ENCODE measurements around the gene HMGB2. TPM values are rescaled to one million over a fixed set of nuclear protein-coding genes. Genes with fewer than 3 reads are reported as not detected.

HMGB2 gene
- total RNA-seq, result 10 to 100 TPM; 33.0 to 42.5 TPM
- polyA plus RNA-seq, result 10 to 100 TPM; 70.5 to 81.7 TPM
- long read RNA-seq, donor 1, transcript HMGB2-201 (5 exons, 1,889 nt), result major isoform, 5 of 8 reads
- long read RNA-seq, donor 1, partial matches to known transcripts, result 0 of 8 reads
- long read RNA-seq, donor 1, other reads (novel, unspliced or antisense), result 1 of 8 reads
- long read RNA-seq, donor 2, transcript HMGB2-201 (5 exons, 1,889 nt), result major isoform, 8 of 11 reads
- long read RNA-seq, donor 2, partial matches to known transcripts, result 1 of 11 reads
- long read RNA-seq, donor 2, other reads (novel, unspliced or antisense), result 1 of 11 reads

DNA sequence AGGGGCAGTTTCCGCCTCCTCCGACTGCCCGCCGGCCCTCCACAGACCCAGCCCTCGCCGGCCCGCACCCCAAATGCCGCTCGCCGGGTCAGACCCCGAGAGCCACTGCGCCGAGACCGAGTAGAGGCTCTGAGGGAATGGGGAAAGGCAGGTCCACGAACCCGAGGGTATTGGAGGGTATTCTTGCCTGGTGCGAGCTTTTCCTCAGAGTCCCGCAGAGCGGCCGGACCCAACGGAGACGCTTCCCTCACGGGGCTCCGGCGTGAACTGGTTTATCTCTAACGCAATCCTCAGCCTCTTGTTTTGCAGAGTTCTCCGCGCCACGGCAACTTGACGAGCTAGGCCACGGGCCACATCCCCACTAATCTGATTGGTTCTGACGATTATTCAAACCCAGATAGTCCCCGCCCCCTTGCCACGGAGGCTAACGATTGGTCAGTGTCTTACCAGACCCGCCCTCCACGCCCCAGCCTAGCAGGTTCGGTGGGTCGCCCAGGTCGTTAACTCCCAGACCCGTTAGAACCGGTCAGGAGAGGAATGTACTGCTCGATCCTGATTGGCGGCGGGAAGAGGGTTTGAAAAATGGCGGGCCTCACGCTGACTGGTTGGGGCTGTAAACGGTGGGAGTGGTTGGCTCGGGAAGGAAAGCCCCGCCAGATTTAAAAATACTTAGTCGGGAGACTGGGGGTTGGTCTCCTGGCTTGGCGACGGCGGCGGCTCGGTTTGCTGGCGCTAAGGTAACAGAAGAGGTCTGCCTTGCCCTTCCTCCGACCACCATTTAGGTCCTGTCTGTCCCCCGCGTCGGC lies at the start of gene HMGB2:
Gene HMGB2, minus strand, starts transcription at position 274 of the 806 bp plus-strand sequence. CDS start 709 bp downstream, outside the sequence.
- peak; percentile 100 for ATAC-seq (ENCODE audit: low FRiP score)
- H3K4me3 ChIP-seq (ENCODE audit: low read length in 2 of 2), result peak within 1 kb of the TSS; percentile 71 to 99
- intact Hi-C loops (cut with DNase I), result loop anchor here (1.0 to 5.0 kb wide), 4 partner anchors 36 to 68 kb away; partner anchors contain the start of genes SAP30 (in 2 of the 2) and SCRG1 (in 1 of the 2)
- H3K36me3 ChIP-seq (ENCODE audit: control insufficient read depth in 1 of 2, insufficient read depth in 2 of 2, low read length in 1 of 2), result no peaks in the 10 kb centered on the region
- H3K9me3 ChIP-seq (ENCODE audit: control insufficient read depth, low read length), result no peaks in the 10 kb centered on the region
- no peaks in the 10 kb centered on the region for H3K4me1 ChIP-seq (ENCODE audit: control insufficient read depth in 1 of 2, insufficient read depth in 2 of 2, low read length in 2 of 2)
- H3K27ac ChIP-seq (ENCODE audit: low read depth in 1 of 2, low read length in 2 of 2), result peak within 1 kb of the TSS; percentile 89 to 90
- no peaks in the 10 kb centered on the region for H3K27me3 ChIP-seq (ENCODE audit: control insufficient read depth in 1 of 2, insufficient read depth in 2 of 2, low read length in 1 of 2)
- peak; percentile 100 for DNase-seq
- 0 to 1% methylated on average over 61 of the region's 61 CpGs for WGBS, 2 donors

- WGBS, 2 donors, result 92 to 95% methylated on average over 4 of the region's 4 CpGs
- no peak overlapping the region for H3K4me3 ChIP-seq (ENCODE audit: low read length in 2 of 2)
- no peaks in the 10 kb centered on the region for H3K4me1 ChIP-seq (ENCODE audit: control insufficient read depth in 1 of 2, insufficient read depth in 2 of 2, low read length in 2 of 2)
- DNase-seq (no peak), ATAC-seq (ENCODE audit: low FRiP score) (no peak)
- intact Hi-C loops (cut with DNase I), result no loop called here
- no peaks in the 10 kb centered on the region for H3K9me3 ChIP-seq (ENCODE audit: control insufficient read depth, low read length)
- no peak overlapping the region for H3K27ac ChIP-seq (ENCODE audit: low read depth in 1 of 2, low read length in 2 of 2)
- H3K36me3 ChIP-seq (ENCODE audit: control insufficient read depth in 1 of 2, insufficient read depth in 2 of 2, low read length in 1 of 2), result no peaks in the 10 kb centered on the region
- H3K27me3 ChIP-seq (ENCODE audit: control insufficient read depth in 1 of 2, insufficient read depth in 2 of 2, low read length in 1 of 2), result no peaks in the 10 kb centered on the region
Observed at GRCh38 chr4:173382349-173382748, 48.2 kb upstream of the HMGB2 start.

- ATAC-seq (ENCODE audit: low FRiP score), result no peak
- H3K9me3 ChIP-seq (ENCODE audit: control insufficient read depth, low read length), result no peaks in the 10 kb centered on the region
- intact Hi-C loops (cut with DNase I), result no loop called here
Observed at GRCh38 chr4:173381610-173382009, 47.5 kb upstream of the HMGB2 start.

DNA sequence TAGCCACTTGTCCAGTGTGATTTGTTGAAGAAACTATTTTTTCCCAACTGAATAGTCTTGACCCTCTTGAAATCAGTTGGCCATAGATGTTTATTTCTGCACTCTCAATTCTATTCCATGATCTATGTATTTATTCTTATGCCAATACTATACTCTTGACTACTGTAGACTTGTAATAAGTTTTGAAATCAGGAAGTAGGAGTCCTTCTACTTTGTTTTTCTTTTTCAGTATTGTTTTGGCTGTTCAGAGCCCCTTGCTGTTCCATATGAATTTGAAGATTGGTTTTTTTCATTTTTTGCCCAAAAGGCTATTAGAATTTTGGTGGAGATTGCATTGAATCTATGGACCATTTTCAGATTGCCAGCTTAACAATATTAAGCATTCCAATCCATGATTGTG lies 46.8 kb upstream of the HMGB2 start:
- Histone ChIP-seq H3K27me3 (ENCODE audit: control insufficient read depth in 1 of 2, insufficient read depth in 2 of 2, low read length in 1 of 2) (no peaks in the 10 kb centered on the region), H3K4me1 (ENCODE audit: control insufficient read depth in 1 of 2, insufficient read depth in 2 of 2, low read length in 2 of 2) (no peaks in the 10 kb centered on the region), H3K36me3 (ENCODE audit: control insufficient read depth in 1 of 2, insufficient read depth in 2 of 2, low read length in 1 of 2) (no peaks in the 10 kb centered on the region), H3K9me3 (ENCODE audit: control insufficient read depth, low read length) (no peaks in the 10 kb centered on the region), H3K27ac (ENCODE audit: low read depth in 1 of 2, low read length in 2 of 2) (no peak overlapping the region), H3K4me3 (ENCODE audit: low read length in 2 of 2) (no peak overlapping the region)
- no peak for DNase-seq
- intact Hi-C loops (cut with DNase I), result no loop called here
- ATAC-seq (ENCODE audit: low FRiP score), result no peak

More at GRCh38 chr4:173381610-173382009, 47.5 kb upstream of the HMGB2 start:
- Histone ChIP-seq H3K27me3 (ENCODE audit: control insufficient read depth in 1 of 2, insufficient read depth in 2 of 2, low read length in 1 of 2) (no peaks in the 10 kb centered on the region), H3K4me1 (ENCODE audit: control insufficient read depth in 1 of 2, insufficient read depth in 2 of 2, low read length in 2 of 2) (no peaks in the 10 kb centered on the region), H3K27ac (ENCODE audit: low read depth in 1 of 2, low read length in 2 of 2) (no peak overlapping the region), H3K4me3 (ENCODE audit: low read length in 2 of 2) (no peak overlapping the region), H3K36me3 (ENCODE audit: control insufficient read depth in 1 of 2, insufficient read depth in 2 of 2, low read length in 1 of 2) (no peaks in the 10 kb centered on the region)
- 0 to 3% methylated on average over 1 of the region's 1 CpG for WGBS, 2 donors
- DNase-seq, result no peak

DNA sequence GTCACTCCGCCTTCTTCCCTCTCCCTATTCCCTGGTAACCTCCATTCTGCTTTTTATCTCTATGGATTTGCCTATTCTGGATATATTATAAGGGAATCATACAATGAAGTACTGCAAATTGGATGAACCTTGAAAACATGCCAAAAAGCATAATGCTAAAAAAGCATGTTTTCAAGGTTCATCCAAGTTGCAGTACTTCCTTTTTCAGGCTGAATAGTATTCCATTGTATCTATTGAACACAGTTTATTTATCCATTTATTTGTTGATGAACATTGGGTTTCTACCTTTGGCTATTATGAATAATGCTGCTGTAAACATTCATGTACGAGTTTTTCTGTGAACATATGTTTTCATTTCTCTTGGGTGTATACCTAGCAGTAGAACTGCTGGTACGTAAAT lies 45.8 kb upstream of the HMGB2 start:
- Histone ChIP-seq H3K9me3 (ENCODE audit: control insufficient read depth, low read length) (no peaks in the 10 kb centered on the region), H3K4me1 (ENCODE audit: control insufficient read depth in 1 of 2, insufficient read depth in 2 of 2, low read length in 2 of 2) (no peaks in the 10 kb centered on the region), H3K36me3 (ENCODE audit: control insufficient read depth in 1 of 2, insufficient read depth in 2 of 2, low read length in 1 of 2) (no peaks in the 10 kb centered on the region), H3K27me3 (ENCODE audit: control insufficient read depth in 1 of 2, insufficient read depth in 2 of 2, low read length in 1 of 2) (no peaks in the 10 kb centered on the region), H3K27ac (ENCODE audit: low read depth in 1 of 2, low read length in 2 of 2) (no peak overlapping the region), H3K4me3 (ENCODE audit: low read length in 2 of 2) (no peak overlapping the region)
- intact Hi-C loops (cut with DNase I), result loop anchor here in 1 of 2 donors (5.0 kb wide), 1 partner anchor 32 kb away; no protein-coding TSS in a partner anchor
- DNase-seq (no peak), ATAC-seq (ENCODE audit: low FRiP score) (no peak)
- 96 to 97% methylated on average over 3 of the region's 3 CpGs for WGBS, 2 donors

GRCh38 chr4:173374588-173374987 lies 40.4 kb upstream of the HMGB2 start:
- intact Hi-C loops (cut with DNase I), result loop anchor here (5.0 kb wide), 3 partner anchors 42 to 118 kb away; partner anchors contain the start of gene HMGB2 (in 1 of the 2)
- no peaks in the 10 kb centered on the region for H3K36me3 ChIP-seq (ENCODE audit: control insufficient read depth in 1 of 2, insufficient read depth in 2 of 2, low read length in 1 of 2)
- 95 to 96% methylated on average over 2 of the region's 2 CpGs for WGBS, 2 donors
- no peak overlapping the region for H3K27ac ChIP-seq (ENCODE audit: low read depth in 1 of 2, low read length in 2 of 2)
- H3K4me3 ChIP-seq (ENCODE audit: low read length in 2 of 2), result no peak overlapping the region
- no peak for ATAC-seq (ENCODE audit: low FRiP score)
- H3K4me1 ChIP-seq (ENCODE audit: control insufficient read depth in 1 of 2, insufficient read depth in 2 of 2, low read length in 2 of 2), result no peaks in the 10 kb centered on the region
- no peaks in the 10 kb centered on the region for H3K27me3 ChIP-seq (ENCODE audit: control insufficient read depth in 1 of 2, insufficient read depth in 2 of 2, low read length in 1 of 2)
- DNase-seq, result no peak
- no peaks in the 10 kb centered on the region for H3K9me3 ChIP-seq (ENCODE audit: control insufficient read depth, low read length)

DNA sequence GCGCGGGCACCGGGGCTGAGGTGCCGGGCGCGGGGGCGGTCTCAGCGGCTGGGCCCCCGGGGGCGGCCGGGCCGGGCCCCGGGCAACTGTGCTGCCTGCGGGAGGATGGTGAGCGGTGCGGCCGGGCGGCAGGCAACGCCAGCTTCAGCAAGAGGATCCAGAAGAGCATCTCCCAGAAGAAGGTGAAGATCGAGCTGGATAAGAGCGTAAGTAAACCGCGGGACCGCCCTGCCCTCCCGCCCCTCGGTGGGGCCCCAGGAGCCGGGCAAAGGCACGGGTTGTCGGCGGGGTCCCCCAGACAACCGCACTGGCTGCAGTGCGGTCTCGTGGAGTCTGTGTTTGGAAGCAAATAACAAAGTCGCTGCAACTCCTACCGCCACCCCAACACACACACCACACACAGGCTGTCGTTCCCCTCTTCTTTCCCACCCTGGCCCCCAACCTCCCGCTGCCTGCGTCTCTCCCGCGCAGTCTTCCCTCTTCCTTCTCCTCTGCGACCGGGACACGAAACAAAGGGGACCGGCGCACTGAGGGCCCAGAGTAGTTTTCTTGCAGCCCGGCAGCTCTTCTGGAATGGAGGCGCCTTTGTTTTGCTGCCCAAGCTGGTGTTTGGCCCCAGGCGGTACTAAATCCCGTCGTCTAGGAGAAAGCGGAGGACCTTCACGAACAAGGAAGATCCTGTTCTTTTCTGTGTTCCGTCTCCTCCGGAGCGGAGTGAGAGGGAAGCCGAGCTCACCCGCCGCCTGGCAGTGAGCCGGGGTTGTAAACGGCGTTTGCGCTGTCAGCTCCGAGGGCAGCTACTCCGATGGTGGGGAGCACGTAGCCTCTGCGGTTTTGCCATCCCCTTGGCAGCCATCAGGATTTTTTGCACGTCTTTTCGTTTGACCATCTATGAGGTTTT lies 37.4 kb upstream of the HMGB2 start:
- DNase-seq (peak; percentile 88 to 89), ATAC-seq (ENCODE audit: low FRiP score) (peak; percentile 61)
- H3K27ac ChIP-seq (ENCODE audit: low read depth in 1 of 2, low read length in 2 of 2), result peak overlapping the region; percentile 32 to 58
- H3K36me3 ChIP-seq (ENCODE audit: control insufficient read depth in 1 of 2, insufficient read depth in 2 of 2, low read length in 1 of 2), result no peaks in the 10 kb centered on the region
- intact Hi-C loops (cut with DNase I), result loop anchor here (2.0 to 5.0 kb wide), 4 partner anchors 39 to 151 kb away; partner anchors contain the start of gene HMGB2 (in 1 of the 2)
- peak overlapping the region; percentile 45 to 84 for H3K4me3 ChIP-seq (ENCODE audit: low read length in 2 of 2)
- H3K27me3 ChIP-seq (ENCODE audit: control insufficient read depth in 1 of 2, insufficient read depth in 2 of 2, low read length in 1 of 2), result no peaks in the 10 kb centered on the region
- 0% methylated on average over 54 to 68 of the region's 68 CpGs for WGBS, 2 donors
- H3K9me3 ChIP-seq (ENCODE audit: control insufficient read depth, low read length), result no peaks in the 10 kb centered on the region
- no peaks in the 10 kb centered on the region for H3K4me1 ChIP-seq (ENCODE audit: control insufficient read depth in 1 of 2, insufficient read depth in 2 of 2, low read length in 2 of 2)
